ENCODE data around the gene C12orf75. TPM values are rescaled to one million over a fixed set of nuclear protein-coding genes. Genes with fewer than 3 reads are reported as not detected.
"Not testable (repeated sequence)": the region's sequence is repeated elsewhere in the genome, so short reads cannot be mapped to it uniquely, and the experiment has no call there.

Gene C12orf75
- total RNA-seq, 1 experiment from 2014 or later = 1.3 TPM

DNA sequence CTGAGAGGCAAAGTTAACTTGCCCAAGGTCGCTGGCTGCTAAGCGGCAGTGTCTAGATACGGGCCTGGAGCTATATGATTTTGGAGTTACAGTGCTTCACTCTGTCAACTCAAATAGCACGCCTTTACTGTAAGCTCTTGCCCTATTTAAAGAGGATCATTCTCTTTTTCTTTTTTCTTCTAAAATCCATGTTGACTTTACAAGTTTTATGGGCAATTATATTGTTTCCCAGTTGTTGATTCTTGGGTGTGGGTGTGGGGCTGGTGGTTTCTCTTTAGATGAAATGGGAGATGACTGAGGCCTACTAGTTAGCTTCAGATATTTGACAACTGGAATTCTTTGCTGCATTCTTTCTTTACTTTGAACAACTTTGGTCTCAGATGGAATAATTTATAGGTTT lies 70.7 kb downstream of the C12orf75 start:
- Histone ChIP-seq H3K9me2 (ENCODE audit: insufficient read depth) (no peaks in the 10 kb centered on the region), H3K4me2 (no peak overlapping the region), H3K27ac (no peak overlapping the region), H2AFZ (no peak overlapping the region), H4K20me1 (ENCODE audit: insufficient read depth) (no peaks in the 10 kb centered on the region), H3K27me3 (ENCODE audit: insufficient read depth, low read depth) (no peaks in the 10 kb centered on the region), H3F3A (ENCODE audit: insufficient read depth, low read depth) (no peaks in the 10 kb centered on the region), H3K4me1 (replicated peaks; ENCODE audit: insufficient read depth) (no peaks in the 10 kb centered on the region), H3K9me3 (ENCODE audit: insufficient read depth, low read depth) (no peaks in the 10 kb centered on the region; the same call in 1 of the 2 replicates), H3K79me2 (ENCODE audit: low read depth) (no peaks in the 10 kb centered on the region), H3K4me3 (no peak overlapping the region), H3K36me3 (ENCODE audit: low read depth) (no peaks in the 10 kb centered on the region)
- no TSS peak for BruUV-seq (replicated peaks)
- POLR2A ChIA-PET (ENCODE audit: unreplicated experiment) = no interaction called here
- CTCF ChIA-PET = no interaction called here
- TF ChIP-seq, protein P1, sequence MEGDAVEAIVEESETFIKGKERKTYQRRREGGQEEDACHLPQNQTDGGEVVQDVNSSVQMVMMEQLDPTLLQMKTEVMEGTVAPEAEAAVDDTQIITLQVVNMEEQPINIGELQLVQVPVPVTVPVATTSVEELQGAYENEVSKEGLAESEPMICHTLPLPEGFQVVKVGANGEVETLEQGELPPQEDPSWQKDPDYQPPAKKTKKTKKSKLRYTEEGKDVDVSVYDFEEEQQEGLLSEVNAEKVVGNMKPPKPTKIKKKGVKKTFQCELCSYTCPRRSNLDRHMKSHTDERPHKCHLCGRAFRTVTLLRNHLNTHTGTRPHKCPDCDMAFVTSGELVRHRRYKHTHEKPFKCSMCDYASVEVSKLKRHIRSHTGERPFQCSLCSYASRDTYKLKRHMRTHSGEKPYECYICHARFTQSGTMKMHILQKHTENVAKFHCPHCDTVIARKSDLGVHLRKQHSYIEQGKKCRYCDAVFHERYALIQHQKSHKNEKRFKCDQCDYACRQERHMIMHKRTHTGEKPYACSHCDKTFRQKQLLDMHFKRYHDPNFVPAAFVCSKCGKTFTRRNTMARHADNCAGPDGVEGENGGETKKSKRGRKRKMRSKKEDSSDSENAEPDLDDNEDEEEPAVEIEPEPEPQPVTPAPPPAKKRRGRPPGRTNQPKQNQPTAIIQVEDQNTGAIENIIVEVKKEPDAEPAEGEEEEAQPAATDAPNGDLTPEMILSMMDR (conservative IDR thresholded peaks at IDR 0.05) = no peak
- TF ChIP-seq EZH2 (IDR thresholded peaks at IDR 0.05; ENCODE audit: low read depth) = no peak
- intact Hi-C loops (cut with micrococcal nuclease; ENCODE audit: unreplicated experiment) = no loop called here
- no peak for DNase-seq

DNA sequence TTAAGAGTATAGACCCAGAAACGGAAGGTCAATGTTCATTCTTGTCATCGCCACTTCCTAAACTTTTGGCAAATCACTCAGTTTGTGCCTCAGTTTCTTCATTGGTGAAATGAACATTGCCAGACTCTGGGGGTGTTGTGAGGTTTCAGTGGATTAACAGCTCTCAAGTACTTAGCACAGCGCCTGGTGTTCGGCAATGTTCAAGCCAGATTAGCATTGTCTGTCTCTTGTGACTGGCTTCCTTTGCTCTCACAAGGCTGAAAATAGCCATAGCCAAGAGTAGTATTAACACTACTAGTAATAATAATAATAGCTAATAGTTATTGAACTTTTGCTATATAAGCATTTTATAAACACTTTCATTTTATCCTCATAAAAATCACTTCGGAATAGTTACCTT lies 71.9 kb downstream of the C12orf75 start:
- POLR2A ChIA-PET (ENCODE audit: unreplicated experiment) = no interaction called here
- intact Hi-C loops (cut with micrococcal nuclease; ENCODE audit: unreplicated experiment) = no loop called here
- TF ChIP-seq EZH2 (IDR thresholded peaks at IDR 0.05; ENCODE audit: low read depth) = no peak
- TF ChIP-seq, protein P1 (conservative IDR thresholded peaks at IDR 0.05) = no peak

DNA sequence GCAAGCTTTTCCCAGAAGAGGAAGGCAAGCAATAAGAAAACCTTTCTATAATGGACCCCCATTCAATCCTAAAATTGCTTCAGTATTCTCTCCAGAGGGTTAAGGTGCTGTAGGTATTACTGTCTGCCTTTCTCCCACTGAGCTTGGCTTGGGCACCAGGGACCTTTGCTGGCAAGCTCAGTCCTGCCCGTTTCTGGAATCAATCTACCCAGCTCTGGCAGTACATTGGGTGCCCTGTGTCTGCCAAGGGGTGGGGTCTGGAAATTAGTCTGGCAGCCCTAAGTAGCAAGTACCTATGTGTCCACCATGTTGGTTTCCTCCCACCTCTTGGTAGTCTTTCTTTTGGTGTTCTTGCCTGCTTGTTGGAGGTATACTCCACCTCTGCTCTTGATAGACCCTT lies 72.6 kb downstream of the C12orf75 start:
- intact Hi-C loops (cut with micrococcal nuclease; ENCODE audit: unreplicated experiment) = no loop called here
- POLR2A ChIA-PET (ENCODE audit: unreplicated experiment) = no interaction called here
- DNase-seq = no peak
- Histone ChIP-seq H3K4me1 (replicated peaks; ENCODE audit: insufficient read depth) (no peaks in the 10 kb centered on the region), H3K36me3 (ENCODE audit: low read depth) (no peaks in the 10 kb centered on the region), H3F3A (ENCODE audit: insufficient read depth, low read depth) (no peaks in the 10 kb centered on the region), H2AFZ (no peak overlapping the region), H3K27me3 (ENCODE audit: insufficient read depth, low read depth) (no peaks in the 10 kb centered on the region), H3K27ac (no peak overlapping the region), H3K4me2 (no peak overlapping the region), H3K9me2 (ENCODE audit: insufficient read depth) (no peaks in the 10 kb centered on the region), H3K4me3 (no peak overlapping the region), H4K20me1 (ENCODE audit: insufficient read depth) (no peaks in the 10 kb centered on the region), H3K79me2 (ENCODE audit: low read depth) (no peaks in the 10 kb centered on the region), H3K9me3 (ENCODE audit: insufficient read depth, low read depth) (no peaks in the 10 kb centered on the region; the same call in 1 of the 2 replicates)
- TF ChIP-seq, protein P1 (conservative IDR thresholded peaks at IDR 0.05) = no peak
- TF ChIP-seq EZH2 (IDR thresholded peaks at IDR 0.05; ENCODE audit: low read depth) = no peak
- BruUV-seq (replicated peaks) = no TSS peak
- CTCF ChIA-PET = no interaction called here

More for the DNA sequence above, 71.9 kb downstream of the C12orf75 start:
- CTCF ChIA-PET = no interaction called here
- H3F3A ChIP-seq (ENCODE audit: insufficient read depth, low read depth) = no peaks in the 10 kb centered on the region
- no peak overlapping the region for H3K27ac ChIP-seq
- no peaks in the 10 kb centered on the region for H3K4me1 ChIP-seq (replicated peaks; ENCODE audit: insufficient read depth)
- no peaks in the 10 kb centered on the region; the same call in 1 of the 2 replicates for H3K9me3 ChIP-seq (ENCODE audit: insufficient read depth, low read depth)
- H2AFZ ChIP-seq = no peak overlapping the region
- no TSS peak for BruUV-seq (replicated peaks)
- no peaks in the 10 kb centered on the region for H4K20me1 ChIP-seq (ENCODE audit: insufficient read depth)
- no peaks in the 10 kb centered on the region for H3K27me3 ChIP-seq (ENCODE audit: insufficient read depth, low read depth)
- H3K79me2 ChIP-seq (ENCODE audit: low read depth) = no peaks in the 10 kb centered on the region
- no peaks in the 10 kb centered on the region for H3K36me3 ChIP-seq (ENCODE audit: low read depth)
- DNase-seq = no peak
- H3K4me2 ChIP-seq = no peak overlapping the region
- H3K9me2 ChIP-seq (ENCODE audit: insufficient read depth) = no peaks in the 10 kb centered on the region
- no peak overlapping the region for H3K4me3 ChIP-seq

DNA sequence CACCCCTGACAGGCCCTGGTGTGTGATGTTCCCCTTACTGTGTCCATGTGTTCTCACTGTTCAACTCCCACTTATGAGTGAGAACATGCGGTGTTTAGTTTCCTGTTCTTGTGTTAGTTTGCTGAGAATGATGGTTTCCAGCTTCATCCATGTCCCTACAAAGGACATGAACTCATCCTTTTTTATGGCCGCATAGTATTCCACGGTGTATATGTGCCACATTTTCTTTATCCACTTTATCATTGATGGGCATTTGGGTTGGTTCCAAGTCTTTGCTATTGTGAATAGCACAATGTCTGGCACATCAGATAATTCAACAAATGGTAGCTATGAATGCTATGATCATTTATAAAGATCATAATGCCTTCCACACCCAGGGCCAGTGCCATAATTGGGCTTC lies 73.6 kb downstream of the C12orf75 start:
- H3F3A ChIP-seq (ENCODE audit: insufficient read depth, low read depth); H4K20me1 ChIP-seq (ENCODE audit: insufficient read depth); H3K27me3 ChIP-seq (ENCODE audit: insufficient read depth, low read depth); H3K4me3 ChIP-seq; intact Hi-C loops (cut with micrococcal nuclease; ENCODE audit: unreplicated experiment); H3K36me3 ChIP-seq (ENCODE audit: low read depth); H3K4me1 ChIP-seq (replicated peaks; ENCODE audit: insufficient read depth); BruUV-seq (replicated peaks); H3K9me3 ChIP-seq (ENCODE audit: insufficient read depth, low read depth); H2AFZ ChIP-seq; POLR2A ChIA-PET (ENCODE audit: unreplicated experiment); H3K79me2 ChIP-seq (ENCODE audit: low read depth); DNase-seq; CTCF ChIA-PET; H3K9me2 ChIP-seq (ENCODE audit: insufficient read depth); H3K27ac ChIP-seq; H3K4me2 ChIP-seq: not testable (repeated sequence)
